ENCODE measurements around the gene EYS.

DNA sequence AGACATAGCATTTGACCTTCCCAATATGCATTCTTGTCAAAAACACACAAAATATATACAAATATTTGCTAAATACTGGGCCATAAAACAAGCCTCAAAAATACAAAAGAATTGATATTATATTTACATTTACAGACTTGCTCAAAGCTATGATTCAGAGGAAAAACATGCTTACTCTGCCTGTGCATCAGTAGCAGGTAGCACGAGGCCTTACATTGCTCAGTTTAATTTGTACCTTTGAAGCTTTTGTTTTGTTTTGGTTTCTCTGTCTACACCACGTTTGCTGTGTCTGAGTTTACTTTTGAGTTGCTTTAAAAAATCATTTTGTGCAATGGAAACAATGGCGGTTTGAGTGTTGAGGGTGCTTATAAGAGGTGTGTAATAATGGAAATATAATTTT, 1972.1 kb downstream of the EYS start:
- TF ChIP-seq, protein P1, sequence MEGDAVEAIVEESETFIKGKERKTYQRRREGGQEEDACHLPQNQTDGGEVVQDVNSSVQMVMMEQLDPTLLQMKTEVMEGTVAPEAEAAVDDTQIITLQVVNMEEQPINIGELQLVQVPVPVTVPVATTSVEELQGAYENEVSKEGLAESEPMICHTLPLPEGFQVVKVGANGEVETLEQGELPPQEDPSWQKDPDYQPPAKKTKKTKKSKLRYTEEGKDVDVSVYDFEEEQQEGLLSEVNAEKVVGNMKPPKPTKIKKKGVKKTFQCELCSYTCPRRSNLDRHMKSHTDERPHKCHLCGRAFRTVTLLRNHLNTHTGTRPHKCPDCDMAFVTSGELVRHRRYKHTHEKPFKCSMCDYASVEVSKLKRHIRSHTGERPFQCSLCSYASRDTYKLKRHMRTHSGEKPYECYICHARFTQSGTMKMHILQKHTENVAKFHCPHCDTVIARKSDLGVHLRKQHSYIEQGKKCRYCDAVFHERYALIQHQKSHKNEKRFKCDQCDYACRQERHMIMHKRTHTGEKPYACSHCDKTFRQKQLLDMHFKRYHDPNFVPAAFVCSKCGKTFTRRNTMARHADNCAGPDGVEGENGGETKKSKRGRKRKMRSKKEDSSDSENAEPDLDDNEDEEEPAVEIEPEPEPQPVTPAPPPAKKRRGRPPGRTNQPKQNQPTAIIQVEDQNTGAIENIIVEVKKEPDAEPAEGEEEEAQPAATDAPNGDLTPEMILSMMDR (IDR thresholded peaks at IDR 0.05), result no peak
- TF ChIP-seq POLR2A (IDR thresholded peaks at IDR 0.05; ENCODE audit: low read length), result no peak
- TF ChIP-seq EHMT2 (IDR thresholded peaks at IDR 0.05; ENCODE audit: low read depth), result no peak
- TF ChIP-seq JUN (IDR thresholded peaks at IDR 0.05), result no peak
- TF ChIP-seq EP300 (IDR thresholded peaks at IDR 0.05), result no peak
- TF ChIP-seq USF2 (IDR thresholded peaks at IDR 0.05), result no peak
- TF ChIP-seq ZC3H11A (IDR thresholded peaks at IDR 0.05), result no peak
- no peak for TF ChIP-seq MAZ (IDR thresholded peaks at IDR 0.05; ENCODE audit: borderline replicate concordance, low read depth, low read length)
- no peak for TF ChIP-seq JUNB (IDR thresholded peaks at IDR 0.05)
- no peak for TF ChIP-seq CEBPB (IDR thresholded peaks at IDR 0.05)
- no peak for TF ChIP-seq ZSCAN20 (CRISPR knock-in tag; IDR thresholded peaks at IDR 0.05)
- TF ChIP-seq, protein P2, sequence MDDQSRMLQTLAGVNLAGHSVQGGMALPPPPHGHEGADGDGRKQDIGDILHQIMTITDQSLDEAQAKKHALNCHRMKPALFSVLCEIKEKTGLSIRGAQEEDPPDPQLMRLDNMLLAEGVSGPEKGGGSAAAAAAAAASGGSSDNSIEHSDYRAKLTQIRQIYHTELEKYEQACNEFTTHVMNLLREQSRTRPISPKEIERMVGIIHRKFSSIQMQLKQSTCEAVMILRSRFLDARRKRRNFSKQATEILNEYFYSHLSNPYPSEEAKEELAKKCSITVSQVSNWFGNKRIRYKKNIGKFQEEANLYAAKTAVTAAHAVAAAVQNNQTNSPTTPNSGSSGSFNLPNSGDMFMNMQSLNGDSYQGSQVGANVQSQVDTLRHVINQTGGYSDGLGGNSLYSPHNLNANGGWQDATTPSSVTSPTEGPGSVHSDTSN (IDR thresholded peaks at IDR 0.05), result no peak

Measured in A549 (cell line).